ENCODE measurements around the gene SLC4A4.

Gene SLC4A4

GRCh38 chr4:71346710-71347109 is 7.9 kb downstream of the SLC4A4 start:
- H3K27ac ChIP-seq (ENCODE audit: low read depth, low read length), result no peak overlapping the region
- no peaks in the 10 kb centered on the region for H3K9me2 ChIP-seq (replicated peaks; ENCODE audit: control insufficient read depth, low read length)
- H3F3A ChIP-seq (ENCODE audit: control insufficient read depth, insufficient read depth), result no peaks in the 10 kb centered on the region
- H3K27me3 ChIP-seq (ENCODE audit: control insufficient read depth, low read length), result no peaks in the 10 kb centered on the region
- TF ChIP-seq CTCF (IDR thresholded peaks at IDR 0.05; ENCODE audit: low read depth, low read length, poor library complexity, severe bottlenecking) (no peak), EZH2phosphoT487 (IDR thresholded peaks at IDR 0.05; ENCODE audit: borderline replicate concordance, low read length) (no peak)
- H3K4me2 ChIP-seq (ENCODE audit: low read length), result no peak overlapping the region
- H4K20me1 ChIP-seq (ENCODE audit: control insufficient read depth, insufficient read depth, low read depth, low read length), result no peaks in the 10 kb centered on the region
- no peaks in the 10 kb centered on the region for H3K79me2 ChIP-seq (ENCODE audit: control insufficient read depth, low read length)
- H3K36me3 ChIP-seq (ENCODE audit: control insufficient read depth, low read length), result no peaks in the 10 kb centered on the region
- H3K4me1 ChIP-seq (ENCODE audit: control insufficient read depth, low read length), result no peaks in the 10 kb centered on the region
- H3K4me3 ChIP-seq (ENCODE audit: low read length), result no peak overlapping the region
- H3K9me3 ChIP-seq (ENCODE audit: control insufficient read depth, insufficient read depth, low read length), result no peaks in the 10 kb centered on the region

GRCh38 chr4:71348586-71348985 is 9.8 kb downstream of the SLC4A4 start:
- Histone ChIP-seq H4K20me1 (ENCODE audit: control insufficient read depth, insufficient read depth, low read depth, low read length) (no peaks in the 10 kb centered on the region), H3K4me3 (ENCODE audit: low read length) (no peak overlapping the region), H3K27me3 (ENCODE audit: control insufficient read depth, low read length) (no peaks in the 10 kb centered on the region), H3K36me3 (ENCODE audit: control insufficient read depth, low read length) (no peaks in the 10 kb centered on the region), H3K4me2 (ENCODE audit: low read length) (no peak overlapping the region), H3K9me2 (replicated peaks; ENCODE audit: control insufficient read depth, low read length) (no peaks in the 10 kb centered on the region), H3K27ac (ENCODE audit: low read depth, low read length) (no peak overlapping the region), H3F3A (ENCODE audit: control insufficient read depth, insufficient read depth) (no peaks in the 10 kb centered on the region), H3K79me2 (ENCODE audit: control insufficient read depth, low read length) (no peaks in the 10 kb centered on the region), H3K9me3 (ENCODE audit: control insufficient read depth, insufficient read depth, low read length) (no peaks in the 10 kb centered on the region), H3K4me1 (ENCODE audit: control insufficient read depth, low read length) (no peaks in the 10 kb centered on the region)
- TF ChIP-seq CTCF (IDR thresholded peaks at IDR 0.05; ENCODE audit: low read depth, low read length, poor library complexity, severe bottlenecking) (no peak), EZH2phosphoT487 (IDR thresholded peaks at IDR 0.05; ENCODE audit: borderline replicate concordance, low read length) (no peak)

- Histone ChIP-seq H3F3A (ENCODE audit: control insufficient read depth, insufficient read depth) (no peaks in the 10 kb centered on the region), H3K27ac (ENCODE audit: low read depth, low read length) (no peak overlapping the region), H3K36me3 (ENCODE audit: control insufficient read depth, low read length) (no peaks in the 10 kb centered on the region), H3K9me3 (ENCODE audit: control insufficient read depth, insufficient read depth, low read length) (no peaks in the 10 kb centered on the region), H3K27me3 (ENCODE audit: control insufficient read depth, low read length) (no peaks in the 10 kb centered on the region), H3K4me1 (ENCODE audit: control insufficient read depth, low read length) (no peaks in the 10 kb centered on the region), H3K4me3 (ENCODE audit: low read length) (no peak overlapping the region), H3K79me2 (ENCODE audit: control insufficient read depth, low read length) (no peaks in the 10 kb centered on the region), H3K9me2 (replicated peaks; ENCODE audit: control insufficient read depth, low read length) (no peaks in the 10 kb centered on the region), H4K20me1 (ENCODE audit: control insufficient read depth, insufficient read depth, low read depth, low read length) (no peaks in the 10 kb centered on the region), H3K4me2 (ENCODE audit: low read length) (no peak overlapping the region)
- no peak for TF ChIP-seq EZH2phosphoT487 (IDR thresholded peaks at IDR 0.05; ENCODE audit: borderline replicate concordance, low read length)
- TF ChIP-seq CTCF (IDR thresholded peaks at IDR 0.05; ENCODE audit: low read depth, low read length, poor library complexity, severe bottlenecking), result no peak
Measured at GRCh38 chr4:71355045-71355444, 16.2 kb downstream of the SLC4A4 start.

- no peaks in the 10 kb centered on the region for H3K27me3 ChIP-seq (ENCODE audit: control insufficient read depth, low read length)
- no peaks in the 10 kb centered on the region for H3K79me2 ChIP-seq (ENCODE audit: control insufficient read depth, low read length)
- no peaks in the 10 kb centered on the region for H3F3A ChIP-seq (ENCODE audit: control insufficient read depth, insufficient read depth)
- no peaks in the 10 kb centered on the region for H3K9me2 ChIP-seq (replicated peaks; ENCODE audit: control insufficient read depth, low read length)
- H3K27ac ChIP-seq (ENCODE audit: low read depth, low read length), result no peak overlapping the region
- H3K36me3 ChIP-seq (ENCODE audit: control insufficient read depth, low read length), result no peaks in the 10 kb centered on the region
- H4K20me1 ChIP-seq (ENCODE audit: control insufficient read depth, insufficient read depth, low read depth, low read length), result no peaks in the 10 kb centered on the region
- no peaks in the 10 kb centered on the region for H3K9me3 ChIP-seq (ENCODE audit: control insufficient read depth, insufficient read depth, low read length)
- no peaks in the 10 kb centered on the region for H3K4me1 ChIP-seq (ENCODE audit: control insufficient read depth, low read length)
- no peak overlapping the region for H3K4me3 ChIP-seq (ENCODE audit: low read length)
- no peak for TF ChIP-seq EZH2phosphoT487 (IDR thresholded peaks at IDR 0.05; ENCODE audit: borderline replicate concordance, low read length)
- no peak for TF ChIP-seq CTCF (IDR thresholded peaks at IDR 0.05; ENCODE audit: low read depth, low read length, poor library complexity, severe bottlenecking)
- no peak overlapping the region for H3K4me2 ChIP-seq (ENCODE audit: low read length)
Measured at GRCh38 chr4:71355971-71356370, 17.2 kb downstream of the SLC4A4 start.
